ENCODE measurements around the gene FAM131A.

Gene FAM131A

DNA sequence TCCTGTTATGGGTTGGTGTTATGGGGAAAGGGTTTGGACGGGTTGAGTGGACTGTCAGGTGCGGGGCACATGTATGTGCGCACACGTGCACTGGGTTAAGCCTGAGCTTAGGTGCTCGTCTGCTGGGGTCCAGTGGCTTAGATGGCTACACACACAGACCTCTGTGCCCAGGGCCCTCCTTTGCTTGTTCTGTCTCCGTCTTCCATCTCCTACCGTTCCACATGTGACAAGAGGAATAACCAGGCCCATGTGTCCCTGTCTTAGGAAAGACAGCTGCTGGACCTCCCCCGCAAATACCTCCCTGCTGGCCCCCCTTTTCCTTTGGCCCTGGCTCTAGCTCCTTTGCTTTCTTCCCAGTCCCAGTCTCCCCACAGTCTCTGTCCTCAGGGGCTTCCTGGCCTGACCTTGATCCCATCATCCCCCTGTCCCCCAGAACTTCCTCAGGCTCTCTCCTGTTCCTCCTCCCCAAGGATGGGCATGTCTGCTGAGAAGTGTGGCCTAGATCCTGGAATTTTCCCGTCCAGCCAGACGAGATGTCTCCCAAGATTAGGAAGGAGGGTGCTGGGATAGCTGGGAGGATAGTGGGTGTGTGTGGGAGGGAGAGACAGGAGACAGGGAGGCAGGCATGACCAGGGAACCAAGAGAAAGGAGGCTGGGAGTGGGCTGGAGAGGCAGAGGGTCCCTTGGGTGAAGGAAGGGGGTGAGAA lies 41.4 kb downstream of the FAM131A start:
- DNase-seq (ENCODE audit: low spot score): no peak

DNA sequence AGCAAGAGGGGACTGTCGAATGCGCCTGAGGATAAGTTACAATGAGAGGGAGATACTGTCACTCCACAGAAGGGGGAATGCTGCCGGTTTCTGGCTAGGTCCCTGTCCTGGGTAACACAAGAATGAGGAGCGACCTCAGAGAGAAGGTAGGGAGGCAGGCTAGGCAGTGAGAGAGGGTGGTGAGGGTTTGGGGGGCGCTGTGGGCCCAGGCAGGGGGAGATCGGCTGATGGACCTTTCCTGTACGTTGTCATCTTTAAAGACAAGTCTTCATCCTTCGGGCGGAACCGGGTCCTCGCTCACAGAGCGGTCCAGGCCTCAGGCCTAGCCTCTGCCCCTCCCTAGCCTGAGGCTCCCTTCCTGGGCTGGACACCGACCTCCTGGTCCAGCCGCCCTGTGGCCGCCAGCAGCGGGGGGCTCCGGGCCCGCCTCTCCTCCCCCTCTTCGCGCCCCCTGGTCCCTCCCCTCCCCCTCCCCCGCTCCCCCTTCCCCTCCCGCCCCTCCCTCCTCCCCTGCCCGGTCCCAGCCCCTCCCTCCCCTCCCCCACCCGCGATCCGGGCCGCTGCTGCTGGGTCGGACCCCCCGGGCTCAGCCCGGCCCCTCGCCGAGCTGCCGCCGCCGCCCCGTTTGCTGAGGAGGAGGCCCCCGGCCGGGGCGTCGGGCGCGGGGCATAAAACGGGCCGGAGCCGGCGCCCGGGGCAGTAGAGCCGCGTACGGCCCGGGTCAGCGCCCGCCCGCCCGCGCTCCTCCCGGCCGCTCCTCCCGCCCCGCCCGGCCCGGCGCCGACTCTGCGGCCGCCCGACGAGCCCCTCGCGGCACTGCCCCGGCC lies 42.2 kb downstream of the FAM131A start, which contains the start of gene CHRD:
CHRD (plus strand) TSS at position 697 of the 827 bp plus-strand sequence. CDS start 265 bp downstream, outside the sequence.
- no peak for DNase-seq (ENCODE audit: low spot score)

DNA sequence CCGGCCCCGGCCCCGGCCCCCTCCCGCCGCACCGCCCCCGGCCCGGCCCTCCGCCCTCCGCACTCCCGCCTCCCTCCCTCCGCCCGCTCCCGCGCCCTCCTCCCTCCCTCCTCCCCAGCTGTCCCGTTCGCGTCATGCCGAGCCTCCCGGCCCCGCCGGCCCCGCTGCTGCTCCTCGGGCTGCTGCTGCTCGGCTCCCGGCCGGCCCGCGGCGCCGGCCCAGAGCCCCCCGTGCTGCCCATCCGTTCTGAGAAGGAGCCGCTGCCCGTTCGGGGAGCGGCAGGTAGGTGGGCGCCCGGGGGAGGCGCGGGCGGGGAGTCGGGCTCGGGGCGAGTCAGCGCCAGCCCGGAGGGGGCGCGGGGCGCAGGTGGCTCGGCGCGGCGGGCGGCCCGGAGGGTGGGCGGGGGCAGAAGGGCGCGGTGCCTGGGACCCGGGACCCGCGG lies 42.8 kb downstream of the FAM131A start:
- no peak for DNase-seq (ENCODE audit: low spot score)

GRCh38 chr3:184380627-184381260 lies 43.3 kb downstream of the FAM131A start:
- no peak for DNase-seq (ENCODE audit: low spot score)

DNA sequence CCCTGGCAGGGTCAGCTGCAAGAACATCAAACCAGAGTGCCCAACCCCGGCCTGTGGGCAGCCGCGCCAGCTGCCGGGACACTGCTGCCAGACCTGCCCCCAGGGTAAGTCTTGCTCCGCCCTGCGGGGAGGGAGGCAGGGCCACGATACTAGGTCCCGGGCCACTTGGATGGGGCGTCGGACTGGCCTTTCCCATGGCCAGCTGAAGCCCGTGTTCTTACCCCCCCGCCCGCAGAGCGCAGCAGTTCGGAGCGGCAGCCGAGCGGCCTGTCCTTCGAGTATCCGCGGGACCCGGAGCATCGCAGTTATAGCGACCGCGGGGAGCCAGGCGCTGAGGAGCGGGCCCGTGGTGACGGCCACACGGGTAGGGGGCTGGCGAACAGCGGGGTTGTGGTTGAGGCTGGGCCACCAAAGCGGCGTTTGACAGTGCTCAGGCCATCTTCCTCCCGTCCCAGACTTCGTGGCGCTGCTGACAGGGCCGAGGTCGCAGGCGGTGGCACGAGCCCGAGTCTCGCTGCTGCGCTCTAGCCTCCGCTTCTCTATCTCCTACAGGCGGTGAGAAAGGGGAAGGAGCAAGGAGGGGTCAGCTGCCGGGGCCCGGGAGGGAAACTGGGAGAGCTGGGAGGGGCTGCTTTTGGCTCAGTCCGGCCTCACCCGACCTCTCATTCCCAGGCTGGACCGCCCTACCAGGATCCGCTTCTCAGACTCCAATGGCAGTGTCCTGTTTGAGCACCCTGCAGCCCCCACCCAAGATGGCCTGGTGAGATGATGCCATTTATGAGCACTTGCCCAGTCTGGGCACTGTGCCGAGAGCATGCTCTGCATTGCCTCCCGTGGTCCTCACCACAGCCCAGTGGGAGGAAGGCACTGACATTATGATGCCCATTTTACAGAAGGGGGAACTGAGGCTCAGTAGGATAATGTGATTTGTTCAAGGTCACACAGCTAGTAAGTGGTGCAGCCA lies 44.1 kb downstream of the FAM131A start:
- no peak for DNase-seq (ENCODE audit: low spot score)

DNA sequence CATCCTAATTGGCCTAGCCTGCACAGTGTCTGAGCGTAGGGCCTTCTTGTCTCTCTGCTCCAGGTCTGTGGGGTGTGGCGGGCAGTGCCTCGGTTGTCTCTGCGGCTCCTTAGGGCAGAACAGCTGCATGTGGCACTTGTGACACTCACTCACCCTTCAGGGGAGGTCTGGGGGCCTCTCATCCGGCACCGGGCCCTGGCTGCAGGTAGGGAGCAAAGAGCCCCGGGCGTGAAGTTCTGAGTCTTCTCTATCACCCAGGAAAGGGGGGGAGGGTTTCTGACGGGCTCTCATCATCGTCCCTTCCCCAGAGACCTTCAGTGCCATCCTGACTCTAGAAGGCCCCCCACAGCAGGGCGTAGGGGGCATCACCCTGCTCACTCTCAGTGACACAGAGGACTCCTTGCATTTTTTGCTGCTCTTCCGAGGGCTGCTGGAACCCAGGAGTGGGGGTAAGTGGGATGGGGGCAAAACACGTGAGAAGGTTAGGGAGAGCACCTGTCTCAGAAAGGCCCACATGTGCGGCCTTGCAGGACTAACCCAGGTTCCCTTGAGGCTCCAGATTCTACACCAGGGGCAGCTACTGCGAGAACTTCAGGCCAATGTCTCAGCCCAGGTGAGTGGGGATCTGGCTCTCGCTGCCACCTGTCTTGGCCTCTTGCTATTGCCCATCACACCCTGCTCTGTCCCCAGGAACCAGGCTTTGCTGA lies 45.1 kb downstream of the FAM131A start:
- DNase-seq (ENCODE audit: low spot score): no peak

DNA sequence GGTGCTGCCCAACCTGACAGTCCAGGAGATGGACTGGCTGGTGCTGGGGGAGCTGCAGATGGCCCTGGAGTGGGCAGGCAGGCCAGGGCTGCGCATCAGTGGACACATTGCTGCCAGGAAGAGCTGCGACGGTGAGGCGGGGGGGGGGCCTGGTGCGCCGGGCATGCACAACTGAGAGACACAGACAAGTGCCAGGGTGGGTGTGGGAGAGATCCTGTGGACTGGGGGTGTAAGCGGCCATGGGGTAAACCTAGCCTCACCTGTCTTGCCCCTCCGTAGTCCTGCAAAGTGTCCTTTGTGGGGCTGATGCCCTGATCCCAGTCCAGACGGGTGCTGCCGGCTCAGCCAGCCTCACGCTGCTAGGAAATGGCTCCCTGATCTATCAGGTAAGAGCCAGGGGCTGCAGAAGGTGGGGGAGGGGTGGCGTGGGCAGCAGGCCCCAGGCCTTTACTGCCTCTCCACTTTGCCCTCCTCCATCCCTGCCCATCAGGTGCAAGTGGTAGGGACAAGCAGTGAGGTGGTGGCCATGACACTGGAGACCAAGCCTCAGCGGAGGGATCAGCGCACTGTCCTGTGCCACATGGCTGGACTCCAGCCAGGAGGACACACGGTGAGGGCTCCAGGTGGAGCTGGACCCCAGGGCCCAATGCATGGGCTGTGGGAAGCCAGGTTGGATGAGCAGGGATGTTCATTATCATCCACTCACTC lies 45.8 kb downstream of the FAM131A start:
- no peak for DNase-seq (ENCODE audit: low spot score)

DNA sequence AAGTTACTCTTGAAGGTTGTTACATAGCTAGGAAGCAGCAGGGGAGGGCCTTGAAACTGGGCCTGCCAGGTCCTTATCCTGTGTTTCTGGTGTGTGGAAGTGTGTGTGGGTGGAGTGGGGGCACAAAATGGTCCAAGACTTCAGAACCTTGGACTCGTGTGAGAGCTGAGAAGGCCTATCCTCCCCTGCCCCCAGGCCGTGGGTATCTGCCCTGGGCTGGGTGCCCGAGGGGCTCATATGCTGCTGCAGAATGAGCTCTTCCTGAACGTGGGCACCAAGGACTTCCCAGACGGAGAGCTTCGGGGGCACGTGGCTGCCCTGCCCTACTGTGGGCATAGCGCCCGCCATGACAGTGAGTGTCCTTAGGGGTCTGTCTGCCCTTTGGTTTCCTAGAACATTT lies 46.9 kb downstream of the FAM131A start:
- no peak for DNase-seq (ENCODE audit: low spot score)

- no peak for DNase-seq (ENCODE audit: low spot score)
Observed at GRCh38 chr3:184384856-184385422, 47.5 kb downstream of the FAM131A start.

DNA sequence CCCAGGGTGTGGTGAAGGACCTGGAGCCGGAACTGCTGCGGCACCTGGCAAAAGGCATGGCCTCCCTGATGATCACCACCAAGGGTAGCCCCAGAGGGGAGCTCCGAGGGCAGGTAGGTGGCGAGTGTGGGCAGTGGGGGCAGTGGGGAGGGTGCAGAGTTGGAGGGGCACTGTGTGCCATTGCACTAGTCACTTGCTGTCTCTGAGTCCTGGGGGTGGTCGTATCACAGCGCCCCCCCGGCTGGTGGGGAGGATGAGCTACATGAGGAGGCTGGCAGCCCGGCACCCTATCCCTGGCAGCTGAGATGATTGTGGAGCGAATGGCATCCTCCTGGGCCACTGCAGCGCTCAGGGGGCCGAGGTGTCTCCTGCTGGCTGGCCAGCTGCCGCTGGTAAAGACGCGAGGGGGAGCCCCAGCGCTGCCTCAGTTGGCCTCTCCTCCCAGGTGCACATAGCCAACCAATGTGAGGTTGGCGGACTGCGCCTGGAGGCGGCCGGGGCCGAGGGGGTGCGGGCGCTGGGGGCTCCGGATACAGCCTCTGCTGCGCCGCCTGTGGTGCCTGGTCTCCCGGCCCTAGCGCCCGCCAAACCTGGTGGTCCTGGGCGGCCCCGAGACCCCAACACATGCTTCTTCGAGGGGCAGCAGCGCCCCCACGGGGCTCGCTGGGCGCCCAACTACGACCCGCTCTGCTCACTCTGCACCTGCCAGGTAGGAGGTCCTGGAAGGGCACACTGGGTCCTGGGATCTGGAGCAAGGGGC lies 48.8 kb downstream of the FAM131A start:
- no peak for DNase-seq (ENCODE audit: low spot score)

- DNase-seq (ENCODE audit: low spot score): no peak
Observed at GRCh38 chr3:184387174-184387714, 49.8 kb downstream of the FAM131A start.

DNA sequence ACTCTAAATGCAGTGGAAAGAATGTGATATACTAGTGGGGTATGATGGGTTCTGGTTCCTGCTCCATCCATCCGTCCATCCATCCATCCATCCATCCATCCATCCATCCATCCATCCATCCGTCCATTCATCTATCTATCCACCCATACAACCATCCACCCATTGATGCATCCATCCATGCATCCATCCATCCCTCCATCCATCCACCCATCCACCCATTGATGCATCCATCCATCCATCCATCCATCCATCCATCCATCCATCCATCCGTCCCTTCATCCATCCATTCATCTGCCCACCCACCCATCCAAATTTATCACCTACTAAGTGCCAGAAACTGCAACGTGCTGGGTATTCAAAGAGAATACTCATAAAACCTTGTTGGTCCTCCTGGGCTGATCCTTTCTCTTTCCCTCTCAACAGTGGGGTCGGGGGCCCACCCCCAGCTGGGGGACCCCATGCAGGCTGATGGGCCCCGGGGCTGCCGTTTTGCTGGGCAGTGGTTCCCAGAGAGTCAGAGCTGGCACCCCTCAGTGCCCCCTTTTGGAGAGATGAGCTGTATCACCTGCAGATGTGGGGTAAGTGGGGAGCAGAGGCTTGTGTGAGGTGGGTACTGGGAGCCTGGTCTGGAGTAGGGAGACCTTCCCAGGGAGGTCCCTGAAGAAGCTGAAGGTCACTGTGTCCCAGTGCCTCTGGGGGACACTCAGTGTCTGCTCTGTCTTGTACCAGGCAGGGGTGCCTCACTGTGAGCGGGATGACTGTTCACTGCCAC lies 51.0 kb downstream of the FAM131A start:
- DNase-seq (ENCODE audit: low spot score): no peak

GRCh38 chr3:184388936-184389230 lies 51.5 kb downstream of the FAM131A start:
- no peak for DNase-seq (ENCODE audit: low spot score)

DNA sequence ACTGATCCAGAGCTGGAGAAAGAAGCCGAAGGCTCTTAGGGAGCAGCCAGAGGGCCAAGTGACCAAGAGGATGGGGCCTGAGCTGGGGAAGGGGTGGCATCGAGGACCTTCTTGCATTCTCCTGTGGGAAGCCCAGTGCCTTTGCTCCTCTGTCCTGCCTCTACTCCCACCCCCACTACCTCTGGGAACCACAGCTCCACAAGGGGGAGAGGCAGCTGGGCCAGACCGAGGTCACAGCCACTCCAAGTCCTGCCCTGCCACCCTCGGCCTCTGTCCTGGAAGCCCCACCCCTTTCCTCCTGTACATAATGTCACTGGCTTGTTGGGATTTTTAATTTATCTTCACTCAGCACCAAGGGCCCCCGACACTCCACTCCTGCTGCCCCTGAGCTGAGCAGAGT lies 52.0 kb downstream of the FAM131A start:
- no peak for DNase-seq (ENCODE audit: low spot score)

- no peak for DNase-seq (ENCODE audit: low spot score)
Observed at GRCh38 chr3:184389935-184390528, 52.6 kb downstream of the FAM131A start.

DNA sequence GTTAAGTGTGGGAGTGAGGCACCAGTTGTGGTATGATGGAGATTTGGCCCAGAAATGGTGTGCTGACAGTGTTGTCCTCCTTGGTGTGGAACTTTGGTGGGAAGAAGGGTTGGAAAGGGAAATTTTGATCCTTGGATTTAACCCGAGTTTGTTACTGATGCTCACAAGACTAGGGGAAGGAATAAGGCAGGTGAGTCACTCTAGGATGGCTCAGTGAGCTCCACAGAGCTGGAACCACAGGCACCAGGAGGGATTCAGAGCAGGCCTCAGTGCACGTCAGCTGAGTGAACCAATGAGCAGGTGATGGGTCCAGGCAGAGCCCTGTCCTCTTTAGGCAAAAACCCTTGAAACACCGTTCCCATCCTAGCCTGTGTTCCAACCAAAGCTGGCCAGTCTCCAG lies 53.9 kb downstream of the FAM131A start:
- no peak for DNase-seq (ENCODE audit: low spot score)

GRCh38 chr3:184395320-184395660 lies 57.9 kb downstream of the FAM131A start:
- DNase-seq (ENCODE audit: low spot score): no peak
